HCT116 (cell line): Measurements from ENCODE around the gene RPL21. TPM values are rescaled to one million over a fixed set of nuclear protein-coding genes. Genes with fewer than 3 reads are reported as not detected.

ENCODE experiments used
- ATAC-seq: fragments of 200-7000 bp; cut with Tn5 transposase; 2 replicates; pipeline ENCODE4 v1.9.1; 2020; ENCODE audit warnings: mild to moderate bottlenecking, moderate library complexity
- BruUV-seq: library from RNA; stranded (reverse); fragments of 400-500 nt; replicated peaks from 2 replicates; lab custom pipeline; 2021; lab: Mats Ljungman, UMichigan
- CTCF ChIA-PET: fragments of 300-600 bp; sonication (Branson Sonifier 250); formaldehyde crosslinking; loops from one replicate; lab custom pipeline; 2021; ENCODE audit warnings: antibody characterized with exemption; lab: Charles Lee
- POLR2A ChIA-PET: fragments of 300-600, 350-600 bp; sonication (Branson Sonifier 250); formaldehyde crosslinking; loops from one replicate; lab custom pipeline; 2021; ENCODE audit warnings: antibody characterized with exemption; lab: Charles Lee
- RAD21 ChIA-PET, 2 experiments: fragments of 300-600 bp; sonication (Branson Sonifier 250); formaldehyde crosslinking; loops; one replicate each; lab custom pipeline; 2023; ENCODE audit warnings: low total read pairs in 2 of 2; ENCODE audit not compliant: uncharacterized antibody in 2 of 2, unreplicated experiment in 2 of 2, low non-redundant PET in 1 of 2; lab: Charles Lee
- DNase-seq: peaks from one replicate; pipeline ENCODE4 v3.0.0-alpha.2; 2010; ENCODE audit warnings: low read depth, low spot score
- H2AFZ ChIP-seq: fragments of 200-600 bp; shearing (Covaris generic), sonication (generic); 2 replicates; pipeline ENCODE4 v1.6.1; 2017; ENCODE audit warnings: low read depth, mixed run types, mixed read lengths, antibody characterized with exemption, low read length; ENCODE audit not compliant: poor library complexity, severe bottlenecking
- H3K27ac ChIP-seq: 2 replicates; pipeline ENCODE4 v1.5.1; 2012; ENCODE audit warnings: low read depth, low read length
- H3K27me3 ChIP-seq: fragments of 200-600 bp; sonication (generic); 2 replicates; pipeline ENCODE4 v1.6.1; 2016; ENCODE audit warnings: mixed run types, low read length, mixed read lengths; ENCODE audit not compliant: insufficient read depth
- H3K36me3 ChIP-seq, 2 experiments: fragments of 200-500 bp in 1 of 2; fragments of 200-600 bp in 1 of 2; sonication (Bioruptor generic) in 1 of 2; sonication (generic) in 1 of 2; 2 replicates each; pipeline versions ENCODE4 v1.5.1 to v1.6.1; 2014 to 2016; ENCODE audit warnings: low read length in 2 of 2, inconsistent platforms in 1 of 2, mixed read lengths in 1 of 2, mixed run types in 1 of 2; ENCODE audit not compliant: insufficient read depth in 2 of 2, control insufficient read depth in 1 of 2
- H3K4me1 ChIP-seq, 2 experiments: fragments of 200-600 bp in 1 of 2; sonication (generic) in 1 of 2; 2 replicates each; pipeline versions ENCODE4 v1.5.1 to v1.6.1; 2012 to 2017; ENCODE audit warnings: low read length in 2 of 2, inconsistent platforms in 1 of 2, mild to moderate bottlenecking in 1 of 2, mixed read lengths in 1 of 2, mixed run types in 1 of 2, moderate library complexity in 1 of 2; ENCODE audit not compliant: insufficient read depth in 2 of 2, control insufficient read depth in 1 of 2
- H3K4me2 ChIP-seq: fragments of 200-600 bp; sonication (generic); 2 replicates; pipeline ENCODE4 v1.6.1; 2017; ENCODE audit warnings: mixed run types, low read length, mixed read lengths
- H3K4me3 ChIP-seq, 2 experiments: fragments of 200-600 bp in 1 of 2; sonication (generic) in 1 of 2; replicated peaks in 1 of 2; 2 replicates each; pipeline ENCODE4 v1.5.1; 2011 to 2016; ENCODE audit warnings: low read length in 2 of 2, control low read depth in 1 of 2, low read depth in 1 of 2, mild to moderate bottlenecking in 1 of 2, mixed read lengths in 1 of 2, mixed run types in 1 of 2
- H3K79me2 ChIP-seq: fragments of 200-600 bp; sonication (generic); 2 replicates; pipeline ENCODE4 v1.6.1; 2017; ENCODE audit warnings: mild to moderate bottlenecking, mixed run types, low read length, moderate library complexity, mixed read lengths; ENCODE audit not compliant: insufficient read depth
- H3K9ac ChIP-seq: fragments of 200-600 bp; sonication (generic); 2 replicates; pipeline ENCODE4 v1.6.1; 2016; ENCODE audit warnings: low read length, mixed read lengths
- H3K9me2 ChIP-seq: fragments of 200-600 bp; sonication (generic), shearing (Covaris generic); 2 replicates; pipeline ENCODE4 v1.6.1; 2017; ENCODE audit warnings: mixed run types, mild to moderate bottlenecking, moderate library complexity; ENCODE audit not compliant: insufficient read depth
- H3K9me3 ChIP-seq, 2 experiments: fragments of 200-500 bp in 1 of 2; fragments of 200-600 bp in 1 of 2; sonication (Bioruptor generic) in 1 of 2; sonication (generic) in 1 of 2; 2 replicates each; pipeline ENCODE4 v1.6.1; 2014 to 2017; ENCODE audit warnings: low read length in 2 of 2, mixed read lengths in 2 of 2, inconsistent platforms in 1 of 2, low read depth in 1 of 2, mild to moderate bottlenecking in 1 of 2, mixed run types in 1 of 2, moderate library complexity in 1 of 2; ENCODE audit not compliant: control insufficient read depth in 1 of 2, insufficient read depth in 1 of 2
- H4K20me1 ChIP-seq: fragments of 200-600 bp; sonication (generic), shearing (Covaris generic); 2 replicates; pipeline ENCODE4 v1.6.1; 2017; ENCODE audit warnings: mixed run types, mild to moderate bottlenecking, moderate library complexity; ENCODE audit not compliant: insufficient read depth
- ATF3 ChIP-seq: IDR thresholded peaks from 2 replicates; pipeline ENCODE4 v1.6.1; 2012
- CBX3 ChIP-seq: IDR thresholded peaks from 2 replicates; pipeline ENCODE4 v1.6.1; 2012; ENCODE audit warnings: low read depth
- EGR1 ChIP-seq: IDR thresholded peaks from 2 replicates; pipeline ENCODE4 v1.6.1; 2012; ENCODE audit warnings: low read depth
- EZH2 ChIP-seq: fragments of 200-600 bp; sonication (generic); IDR thresholded peaks from 2 replicates; pipeline ENCODE4 v1.6.1; 2017; ENCODE audit warnings: antibody characterized with exemption, mixed run types
- FOSL1 ChIP-seq: IDR thresholded peaks from 2 replicates; pipeline ENCODE4 v1.6.1; 2012; ENCODE audit warnings: low read depth
- JUND ChIP-seq: IDR thresholded peaks from 2 replicates; pipeline ENCODE4 v1.6.1; 2012
- MAX ChIP-seq: IDR thresholded peaks from 2 replicates; pipeline ENCODE4 v1.6.1; 2012
- POLR2AphosphoS5 ChIP-seq: IDR thresholded peaks from 2 replicates; pipeline ENCODE4 v1.6.1; 2011; ENCODE audit warnings: mild to moderate bottlenecking, low read depth, low read length, moderate library complexity
- REST ChIP-seq: IDR thresholded peaks from 2 replicates; pipeline ENCODE4 v1.6.1; 2012; ENCODE audit warnings: low read depth
- SP1 ChIP-seq: IDR thresholded peaks from 2 replicates; pipeline ENCODE4 v1.6.1; 2012; ENCODE audit warnings: low read depth
- SRF ChIP-seq: IDR thresholded peaks from 2 replicates; pipeline ENCODE4 v1.6.1; 2012; ENCODE audit warnings: low read depth
- ZNF274 ChIP-seq: fragments of 200-500 bp; sonication (Bioruptor generic); IDR thresholded peaks from 2 replicates; pipeline ENCODE4 v1.6.1; 2014; ENCODE audit warnings: mild to moderate bottlenecking, low read depth, low read length, inconsistent platforms
- intact Hi-C: fragments of 100-400 bp; cut with micrococcal nuclease; formaldehyde crosslinking; loops from 2 replicates; pipeline ENCODE4 v1.10.0; 2022
- total RNA-seq: library from RNA; stranded (reverse); gene quantifications from one replicate; pipeline ENCODE4 v1.2.1, GENCODE V29; 2021; ENCODE audit not compliant: unreplicated experiment

RPL21 gene
- total RNA-seq, 1 experiment from 2014 or later, result 915 TPM

- Histone ChIP-seq H2AFZ (no peak overlapping the region), H3K4me2 (no peak overlapping the region), H3K9me2 (no peaks in the 10 kb centered on the region), H3K36me3 (no peaks in the 10 kb centered on the region), H4K20me1 (no peaks in the 10 kb centered on the region), H3K4me1 (no peaks in the 10 kb centered on the region), H3K4me3 (no peak overlapping the region), H3K79me2 (no peaks in the 10 kb centered on the region), H3K27me3 (no peaks in the 10 kb centered on the region), H3K9me3 (no peaks in the 10 kb centered on the region), H3K9ac (no peak overlapping the region), H3K27ac (no peak overlapping the region)
- no peak for DNase-seq
- no peak for ATAC-seq
- ChIA-PET RAD21 (no interaction called here), CTCF (no interaction called here), POLR2A (no interaction called here)
- intact Hi-C loops, result no loop called here
- no TSS peak for BruUV-seq
- TF ChIP-seq FOSL1, result no peak
- no peak for TF ChIP-seq MAX
- TF ChIP-seq POLR2AphosphoS5, result no peak
- no peak for TF ChIP-seq CBX3
- TF ChIP-seq ATF3, result no peak
- TF ChIP-seq SRF, result no peak
- TF ChIP-seq SP1, result no peak
- TF ChIP-seq EGR1, result no peak
- TF ChIP-seq ZNF274, result no peak
- no peak for TF ChIP-seq JUND
- TF ChIP-seq EZH2, result no peak
- no peak for TF ChIP-seq REST
These were observed 14.9 kb upstream of the RPL21 start for GRCh38 chr13:27236478-27236877.
